H9 (cell line): ENCODE data around the gene GRK1. TPM values are rescaled to one million over a fixed set of nuclear protein-coding genes. Genes with fewer than 3 reads are reported as not detected.
A peak's percentile ranks its signal among the peaks of the same experiment; 100 is the strongest.

Experiments
- DNase-seq: peaks from one replicate; pipeline ENCODE4 v3.0.0-alpha.2; 2017
- H2AFZ ChIP-seq: one replicate; pipeline ENCODE4 v1.6.1; 2013; ENCODE audit warnings: mild to moderate bottlenecking, low read length, control low read depth, moderate library complexity
- H2AK5ac ChIP-seq: 2 replicates; pipeline ENCODE4 v1.6.1; 2013; ENCODE audit warnings: low read length, control low read depth, mixed read lengths; ENCODE audit not compliant: insufficient read length
- H2BK120ac ChIP-seq: one replicate; pipeline ENCODE4 v1.6.1; 2013; ENCODE audit warnings: low read depth, mild to moderate bottlenecking, low read length, control low read depth, inconsistent platforms; ENCODE audit not compliant: poor library complexity, severe bottlenecking
- H2BK12ac ChIP-seq: 2 replicates; pipeline ENCODE4 v1.6.1; 2013; ENCODE audit warnings: low read length, control low read depth, mixed read lengths, low read depth; ENCODE audit not compliant: insufficient read length
- H2BK15ac ChIP-seq: 2 replicates; pipeline ENCODE4 v1.6.1; 2013; ENCODE audit warnings: low read depth, low read length, control low read depth
- H2BK20ac ChIP-seq: one replicate; pipeline ENCODE4 v1.6.1; 2013; ENCODE audit warnings: low read depth, mild to moderate bottlenecking, low read length, control low read depth, inconsistent platforms; ENCODE audit not compliant: poor library complexity, severe bottlenecking
- H2BK5ac ChIP-seq: 2 replicates; pipeline ENCODE4 v1.6.1; 2013; ENCODE audit warnings: low read length, control low read depth, mixed read lengths; ENCODE audit not compliant: insufficient read length
- H3K14ac ChIP-seq: 2 replicates; pipeline ENCODE4 v1.6.1; 2013; ENCODE audit warnings: low read length, control low read depth; ENCODE audit not compliant: insufficient read depth
- H3K18ac ChIP-seq: 2 replicates; pipeline ENCODE4 v1.6.1; 2013; ENCODE audit warnings: low read depth, mild to moderate bottlenecking, mixed read lengths, low read length, control low read depth; ENCODE audit not compliant: insufficient read length
- H3K23ac ChIP-seq: 2 replicates; pipeline ENCODE4 v1.6.1; 2013; ENCODE audit warnings: low read length, control low read depth, mixed read lengths, low read depth; ENCODE audit not compliant: insufficient read length
- H3K23me2 ChIP-seq: 2 replicates; pipeline ENCODE4 v1.6.1; 2013; ENCODE audit warnings: low read depth, mild to moderate bottlenecking, mixed read lengths, low read length, control low read depth; ENCODE audit not compliant: insufficient read length, poor library complexity, severe bottlenecking
- H3K27ac ChIP-seq: 2 replicates; pipeline ENCODE4 v1.5.1; 2013; ENCODE audit warnings: low read length, control low read depth, mixed read lengths, low read depth; ENCODE audit not compliant: insufficient read length
- H3K27me3 ChIP-seq: 2 replicates; pipeline ENCODE4 v1.6.1; 2013; ENCODE audit warnings: low read length, control low read depth, inconsistent platforms; ENCODE audit not compliant: insufficient read depth
- H3K4ac ChIP-seq: 2 replicates; pipeline ENCODE4 v1.6.1; 2013; ENCODE audit warnings: low read depth, mild to moderate bottlenecking, control low read depth, inconsistent platforms, low read length, moderate library complexity
- H3K4me1 ChIP-seq: 2 replicates; pipeline ENCODE4 v1.6.1; 2013; ENCODE audit warnings: low read length, control low read depth, inconsistent platforms; ENCODE audit not compliant: insufficient read depth
- H3K4me2 ChIP-seq: 2 replicates; pipeline ENCODE4 v1.6.1; 2013; ENCODE audit warnings: low read length, control low read depth, mixed read lengths; ENCODE audit not compliant: insufficient read length, insufficient read depth
- H3K56ac ChIP-seq: 2 replicates; pipeline ENCODE4 v1.6.1; 2013; ENCODE audit warnings: low read depth, mild to moderate bottlenecking, mixed read lengths, low read length, control low read depth; ENCODE audit not compliant: insufficient read length
- H3K79me1 ChIP-seq: 2 replicates; pipeline ENCODE4 v1.6.1; 2013; ENCODE audit warnings: low read depth, mild to moderate bottlenecking, moderate library complexity, low read length, control low read depth, inconsistent platforms; ENCODE audit not compliant: insufficient read depth, poor library complexity, severe bottlenecking
- H3K79me2 ChIP-seq: 2 replicates; pipeline ENCODE4 v1.6.1; 2013; ENCODE audit warnings: low read length, control low read depth, inconsistent platforms; ENCODE audit not compliant: insufficient read depth
- H3K9ac ChIP-seq: 2 replicates; pipeline ENCODE4 v1.6.1; 2013; ENCODE audit warnings: low read length, control low read depth, mixed read lengths; ENCODE audit not compliant: insufficient read length; ENCODE audit errors: extremely low read depth
- H3K9me3 ChIP-seq: one replicate; pipeline ENCODE4 v1.6.1; 2013; ENCODE audit warnings: low read depth, low read length, inconsistent platforms; ENCODE audit not compliant: control insufficient read depth
- H3T11ph ChIP-seq: one replicate; pipeline ENCODE4 v1.6.1; 2013; ENCODE audit warnings: mild to moderate bottlenecking, low read length, control low read depth, inconsistent platforms
- H4K20me1 ChIP-seq: one replicate; pipeline ENCODE4 v1.6.1; 2013; ENCODE audit not compliant: control insufficient read depth, insufficient read length, insufficient read depth
- H4K5ac ChIP-seq: 2 replicates; pipeline ENCODE4 v1.6.1; 2013; ENCODE audit warnings: low read depth, mild to moderate bottlenecking, mixed read lengths, low read length, control low read depth; ENCODE audit not compliant: insufficient read length
- H4K8ac ChIP-seq: replicated peaks from 2 replicates; pipeline ENCODE4 v1.6.1; 2013; ENCODE audit warnings: low read length, control low read depth, mixed read lengths, low read depth; ENCODE audit not compliant: insufficient read length
- H4K91ac ChIP-seq: 2 replicates; pipeline ENCODE4 v1.6.1; 2013; ENCODE audit warnings: low read depth, mild to moderate bottlenecking, moderate library complexity, mixed read lengths, low read length, control low read depth; ENCODE audit not compliant: insufficient read length
- H3K27ac Mint-ChIP-seq, 3 experiments: 2 replicates in 2 of 3; 3 replicates in 1 of 3; pipeline ENCODE4 v1.8.0; 2020 to 2021; ENCODE audit warnings: mixed read lengths in 3 of 3, mild to moderate bottlenecking in 1 of 3, moderate library complexity in 1 of 3
- H3K27me3 Mint-ChIP-seq: 2 replicates; pipeline ENCODE4 v1.8.0; 2021; ENCODE audit warnings: low read depth, mild to moderate bottlenecking, moderate library complexity, mixed read lengths
- H3K36me3 Mint-ChIP-seq, 3 experiments: 2 replicates in 2 of 3; 3 replicates in 1 of 3; pipeline ENCODE4 v1.8.0; 2020 to 2021; ENCODE audit warnings: low read depth in 3 of 3, mixed read lengths in 3 of 3; ENCODE audit not compliant: insufficient read depth in 1 of 3
- H3K4me1 Mint-ChIP-seq, 2 experiments: 2 replicates each; pipeline ENCODE4 v1.8.0; 2020; ENCODE audit warnings: mixed read lengths in 2 of 2
- H3K4me3 Mint-ChIP-seq, 2 experiments: 2 replicates in 1 of 2; 3 replicates in 1 of 2; pipeline ENCODE4 v1.8.0; 2020 to 2021; ENCODE audit warnings: mild to moderate bottlenecking in 2 of 2, mixed read lengths in 2 of 2, moderate library complexity in 1 of 2
- H3K9me3 Mint-ChIP-seq, 2 experiments: 2 replicates in 1 of 2; 3 replicates in 1 of 2; pipeline ENCODE4 v1.8.0; 2020; ENCODE audit warnings: mild to moderate bottlenecking in 2 of 2, mixed read lengths in 2 of 2, moderate library complexity in 1 of 2
- CTCF ChIP-seq: fragments of 200-600 bp; sonication (generic); conservative IDR thresholded peaks from 3 replicates; pipeline ENCODE4 v1.8.0; 2021; ENCODE audit warnings: antibody characterized with exemption, mild to moderate bottlenecking
- WGBS: extraction: QIAGEN DNeasy Blood & Tissue Kit; methylation state at CpG from one replicate; pipeline ENCODE4 v1.1.7; 2013; ENCODE audit warnings: missing lambda C conversion rate, low lambda C conversion rate, mixed read lengths; ENCODE audit not compliant: insufficient read length; ENCODE audit errors: extremely low coverage; 5-methylcytosine and 5-hydroxymethylcytosine counted together
- total RNA-seq: library from RNA; stranded (reverse); gene quantifications from 2 replicates; pipeline ENCODE4 v1.2.1, GENCODE V29; 2021

Gene GRK1
- total RNA-seq, 1 experiment from 2014 or later = 0.31 TPM

GRCh38 chr13:113774177-113775107 is 107.4 kb downstream of the GRK1 start:
- no peak overlapping the region for H3K4me2 ChIP-seq
- H4K91ac ChIP-seq = no peak overlapping the region
- H3K14ac ChIP-seq = no peak overlapping the region
- Mint-ChIP-seq H3K9me3 (peaks cover 0 to 4% of the 10 kb centered on the region in 2 experiments; a peak in 2 of 5 replicates), H3K4me3 (no peak overlapping the region), H3K27ac (no peak overlapping the region), H3K36me3 (no peaks in the 10 kb centered on the region; a peak in 2 of 7 replicates), H3K4me1 (no peaks in the 10 kb centered on the region), H3K27me3 (peaks cover 26% of the 10 kb centered on the region)
- peak overlapping the region; percentile 0 for H3K18ac ChIP-seq
- H3K79me1 ChIP-seq = no peaks in the 10 kb centered on the region
- no peak overlapping the region for H2AK5ac ChIP-seq
- H2BK5ac ChIP-seq = no peak overlapping the region
- no peaks in the 10 kb centered on the region for H3K9me3 ChIP-seq
- H4K20me1 ChIP-seq = peaks cover 2% of the 10 kb centered on the region
- DNase-seq = no peak
- no peak overlapping the region for H2AFZ ChIP-seq
- no peak overlapping the region for H3K27ac ChIP-seq
- H2BK15ac ChIP-seq = no peak overlapping the region
- H2BK120ac ChIP-seq = no peak overlapping the region
- H4K8ac ChIP-seq = no peak overlapping the region
- no peaks in the 10 kb centered on the region for H3K27me3 ChIP-seq
- H2BK20ac ChIP-seq = no peak overlapping the region
- H3K4ac ChIP-seq = no peak overlapping the region
- no peak overlapping the region for H2BK12ac ChIP-seq
- H3K9ac ChIP-seq = no peak overlapping the region
- H3K79me2 ChIP-seq = no peaks in the 10 kb centered on the region
- no peak overlapping the region for H3K56ac ChIP-seq
- no peaks in the 10 kb centered on the region for H3K23me2 ChIP-seq
- H4K5ac ChIP-seq = no peak overlapping the region
- no peak overlapping the region for H3K23ac ChIP-seq
- H3K4me1 ChIP-seq = no peaks in the 10 kb centered on the region
- WGBS = 97% methylated on average over 5 of the region's 9 CpGs
- no peak for TF ChIP-seq CTCF
- no peak overlapping the region for H3T11ph ChIP-seq
